ENCODE measurements around the gene RGS7BP.
A peak's percentile ranks its signal among the peaks of the same experiment; 100 is the strongest.

RGS7BP gene

DNA sequence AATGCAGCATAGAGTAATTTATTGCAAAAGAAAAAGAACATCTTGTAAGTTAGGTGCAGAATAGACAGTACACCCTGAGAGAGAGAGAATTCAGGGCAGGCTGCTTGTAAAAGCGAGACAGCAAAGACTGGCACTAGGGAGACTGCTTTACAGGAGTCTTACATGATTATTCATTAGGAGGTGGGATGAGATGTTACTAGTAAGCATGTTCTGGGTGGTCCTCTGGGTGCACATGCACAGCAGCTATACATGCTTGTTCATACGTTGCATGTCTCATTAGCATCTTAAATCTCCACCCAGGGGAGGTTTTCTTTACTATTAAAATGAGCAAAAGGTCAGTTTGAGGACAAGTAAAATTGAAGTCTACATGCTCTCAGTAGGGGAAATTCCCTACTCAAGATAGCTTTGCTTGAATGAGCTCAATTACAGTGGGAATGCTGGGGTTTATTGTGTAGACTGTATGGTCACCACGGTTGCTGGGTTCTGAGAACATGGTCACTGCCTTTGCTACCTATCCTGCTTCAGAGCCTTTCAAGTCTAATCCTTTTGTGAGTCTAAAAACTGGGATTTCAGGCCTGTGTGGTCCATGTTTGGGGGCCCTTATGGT, 60.6 kb downstream of the RGS7BP start:
- no peak for DNase-seq

DNA sequence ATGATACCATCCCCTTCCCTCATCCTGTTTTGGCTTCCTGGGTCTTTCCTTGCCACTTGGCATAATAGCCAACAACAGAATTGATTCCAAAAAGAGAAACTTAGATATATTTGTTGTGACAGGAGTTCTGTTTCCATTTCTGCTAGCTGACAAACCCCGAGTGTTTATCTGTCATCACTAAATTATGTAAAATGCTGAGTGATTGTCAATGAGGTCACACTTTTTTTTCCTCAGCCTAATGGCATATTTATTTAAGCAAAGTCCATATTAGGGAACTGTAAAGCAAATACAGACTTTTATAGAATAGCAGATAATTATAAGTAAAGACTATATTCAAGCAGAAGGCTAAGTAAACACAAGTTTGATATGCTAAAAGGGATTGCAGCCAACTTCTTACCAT, 64.0 kb downstream of the RGS7BP start:
- DNase-seq = no peak

GRCh38 chr5:64570395-64570996, 64.7 kb downstream of the RGS7BP start:
- DNase-seq = no peak

- DNase-seq = no peak
Observed at GRCh38 chr5:64575561-64575960, 69.7 kb downstream of the RGS7BP start.

DNA sequence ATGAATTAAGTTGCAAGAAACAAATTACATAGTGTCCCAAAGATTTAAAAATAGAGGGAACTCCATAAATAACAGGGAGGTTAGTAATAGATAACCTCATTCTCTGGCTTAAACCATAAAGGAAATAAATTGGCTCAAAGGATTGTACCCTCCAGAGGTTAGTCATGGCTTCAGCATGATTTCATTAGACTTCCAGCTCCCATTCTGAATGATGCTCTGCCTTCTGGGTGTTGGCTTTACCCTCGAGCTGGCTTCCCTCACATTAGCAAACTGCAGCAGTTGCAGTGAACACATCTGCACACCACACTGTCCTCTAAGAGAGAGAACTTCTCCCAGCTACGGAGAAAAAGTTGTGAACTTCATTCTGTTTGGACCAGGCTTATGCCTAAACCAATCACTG, 70.4 kb downstream of the RGS7BP start:
- DNase-seq = no peak

GRCh38 chr5:64585646-64586045, 79.8 kb downstream of the RGS7BP start:
- DNase-seq = no peak

DNA sequence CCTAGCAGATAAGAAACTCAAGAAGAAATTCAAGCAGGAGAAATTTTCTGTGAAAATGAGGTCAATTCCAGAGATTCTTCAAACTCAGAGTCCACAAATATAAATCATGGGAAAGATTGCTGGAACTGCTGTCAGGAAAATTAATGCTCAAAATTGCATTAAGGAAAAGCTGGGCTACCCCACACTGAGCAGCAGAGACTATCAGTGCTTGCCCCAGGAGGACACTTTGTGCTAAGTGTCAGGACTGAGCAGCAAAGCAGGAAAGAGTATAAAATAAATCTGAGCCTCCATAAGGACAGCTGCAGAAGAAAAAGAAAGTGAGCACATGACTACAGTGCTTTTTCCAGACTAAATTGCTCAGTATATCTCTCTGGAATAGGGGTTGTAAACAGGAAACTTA, 81.6 kb downstream of the RGS7BP start:
- no peak for DNase-seq

- DNase-seq = no peak
Observed at GRCh38 chr5:64592730-64593341, 87.0 kb downstream of the RGS7BP start.

- no peak for DNase-seq
Observed at GRCh38 chr5:64594025-64594424, 88.2 kb downstream of the RGS7BP start.

DNA sequence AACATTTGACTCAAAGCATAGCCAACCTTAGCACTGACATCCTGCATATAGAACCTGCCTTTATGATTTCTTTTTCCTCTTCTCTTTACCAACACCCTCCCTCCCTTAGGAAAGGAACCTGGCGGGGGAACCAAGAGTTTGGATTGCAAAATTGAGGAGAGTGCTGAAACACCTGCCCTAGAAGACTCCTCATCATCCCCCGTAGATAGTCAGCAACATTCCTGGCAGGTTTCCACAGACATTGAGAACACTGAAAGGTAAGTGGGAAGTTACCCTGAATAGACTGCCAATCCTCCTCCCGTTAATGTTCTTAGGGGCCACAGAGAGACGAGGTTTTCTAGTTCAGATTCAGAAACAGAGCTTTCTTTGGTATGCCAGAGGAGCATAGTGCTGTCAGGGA, 88.8 kb downstream of the RGS7BP start:
- DNase-seq = no peak

- DNase-seq = no peak
Observed at GRCh38 chr5:64595031-64595855, 89.4 kb downstream of the RGS7BP start.

DNA sequence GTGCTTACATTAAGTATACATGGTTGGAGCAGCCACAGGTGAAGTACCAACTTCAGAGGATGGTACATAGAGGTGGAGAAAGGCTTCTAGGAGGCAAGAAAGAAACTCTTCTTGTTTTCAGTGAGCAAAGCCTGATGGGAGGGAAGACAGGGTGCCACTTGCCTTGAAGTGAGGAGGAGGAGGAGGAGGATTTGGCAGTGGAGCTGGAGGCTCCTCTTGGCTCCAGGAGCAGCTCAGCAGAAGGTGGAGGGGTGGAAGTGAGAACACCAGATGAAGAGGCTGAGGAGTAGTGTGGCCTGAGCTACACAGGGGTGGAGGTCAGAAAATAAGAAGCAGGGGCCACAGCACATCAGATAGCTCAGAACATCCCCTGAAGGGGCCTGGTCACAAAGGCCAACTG, 93.4 kb downstream of the RGS7BP start:
- DNase-seq = no peak

DNA sequence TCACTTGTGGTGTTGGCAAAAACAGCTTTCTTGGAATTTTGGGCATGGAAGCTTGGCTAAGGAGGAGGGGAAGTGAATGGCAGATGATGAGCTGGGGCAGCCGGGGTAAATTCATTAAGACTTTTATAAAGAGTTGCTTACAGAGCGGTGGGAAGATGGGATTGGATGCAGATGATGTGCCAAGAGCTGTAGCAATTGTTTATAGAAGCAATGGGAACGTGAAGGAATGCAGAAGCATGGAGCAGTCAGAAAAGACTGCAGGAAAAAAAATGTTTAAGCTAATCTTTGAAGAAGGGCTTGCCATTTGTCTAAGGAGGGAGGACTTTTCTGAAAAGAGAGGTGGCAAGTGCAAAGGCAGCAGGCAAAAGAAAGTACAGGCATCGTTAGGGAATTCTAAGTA, 97.9 kb downstream of the RGS7BP start:
- no peak for DNase-seq

DNA sequence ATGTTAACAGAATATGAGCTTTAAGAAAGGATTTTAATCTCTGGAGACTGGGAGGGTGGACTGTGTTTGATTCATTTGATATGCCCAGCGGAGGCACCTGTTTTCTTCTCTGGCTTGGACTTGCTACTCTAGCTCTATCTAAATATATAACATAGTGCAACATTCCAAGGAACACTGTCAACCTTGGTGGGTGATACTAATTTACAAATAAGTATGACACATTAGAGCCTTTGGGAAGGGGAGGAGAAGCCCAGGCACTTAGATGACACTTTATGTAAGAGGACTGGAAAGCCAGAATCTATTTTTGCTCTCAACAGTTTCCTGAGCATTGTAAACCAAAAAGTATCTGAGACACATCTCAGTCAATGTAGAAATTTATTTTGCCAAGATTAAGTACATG, 101.1 kb downstream of the RGS7BP start:
- DNase-seq = no peak

DNA sequence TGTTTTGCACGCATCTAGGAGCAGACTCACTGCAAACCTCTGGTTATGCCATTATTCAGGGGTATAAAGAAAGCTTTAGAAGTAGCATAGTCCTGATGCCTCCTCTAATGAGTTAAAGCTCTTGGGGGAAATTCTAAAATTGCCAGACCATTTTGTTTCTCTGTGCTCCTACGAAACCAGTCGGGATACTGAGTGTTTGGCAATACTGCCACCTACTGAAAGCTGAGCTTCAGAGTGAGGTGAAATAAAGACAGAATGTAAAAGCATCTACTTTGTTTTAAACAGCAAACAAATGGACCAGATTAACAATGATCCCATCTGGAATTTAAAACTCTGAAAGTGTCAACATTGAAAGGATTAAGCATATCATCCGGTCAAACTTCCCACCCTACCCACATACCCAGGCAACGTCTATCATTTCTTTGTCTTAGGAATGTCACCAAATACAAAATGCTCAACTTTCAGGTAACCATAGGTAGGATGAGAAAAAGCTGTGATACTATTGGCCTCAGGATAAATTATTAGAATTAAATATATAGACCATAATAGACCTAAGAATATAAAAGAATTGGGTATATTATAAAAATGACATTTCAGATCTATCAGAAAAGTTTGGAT, 106.6 kb downstream of the RGS7BP start:
- peak; percentile 61 for DNase-seq

DNA sequence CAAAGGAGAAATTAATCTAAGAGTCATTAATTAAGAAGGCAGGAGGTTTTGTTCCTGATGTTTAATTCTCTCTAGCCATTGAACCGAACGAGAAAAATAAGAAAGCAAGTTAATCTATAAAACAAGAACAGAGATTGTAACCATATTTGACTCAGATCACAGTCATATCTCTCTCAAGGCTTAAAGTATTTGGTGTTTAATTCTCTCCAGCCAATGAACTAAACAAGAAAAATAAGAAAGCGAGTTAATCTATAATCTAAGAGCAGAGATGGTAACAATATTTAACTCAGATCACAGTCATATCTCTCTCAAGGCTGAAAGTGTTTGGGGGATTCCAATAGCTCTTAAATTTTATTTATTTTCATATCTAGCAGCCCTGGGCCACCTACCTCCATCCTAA, 110.1 kb downstream of the RGS7BP start:
- DNase-seq = no peak

- no peak for DNase-seq
Observed at GRCh38 chr5:64619609-64620008, 113.8 kb downstream of the RGS7BP start.

GRCh38 chr5:64622991-64623390, 117.2 kb downstream of the RGS7BP start:
- no peak for DNase-seq

GRCh38 chr5:64625678-64626077, 119.9 kb downstream of the RGS7BP start:
- DNase-seq = no peak

GRCh38 chr5:64628901-64629300, 123.1 kb downstream of the RGS7BP start:
- no peak for DNase-seq

- DNase-seq = no peak
Observed at GRCh38 chr5:64629841-64630240, 124.0 kb downstream of the RGS7BP start.

DNA sequence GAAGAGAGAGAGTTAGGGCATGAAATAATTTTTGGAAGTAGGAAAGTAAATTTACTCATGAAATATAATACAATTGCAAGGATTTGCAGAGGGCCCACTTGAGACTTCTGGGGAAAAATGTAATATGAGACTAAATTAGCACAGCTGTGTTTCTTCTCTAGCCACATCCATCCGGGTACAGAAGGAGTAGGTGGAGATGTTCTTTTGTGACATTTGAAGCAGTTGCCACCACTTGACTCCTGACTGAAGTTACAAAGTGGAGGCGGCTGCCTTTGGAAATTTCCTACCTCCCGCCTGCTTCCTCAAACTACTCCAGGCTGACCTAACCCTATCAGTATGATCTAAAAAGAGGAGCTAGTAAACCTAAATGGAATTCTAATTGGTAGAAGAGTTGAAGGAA, 126.4 kb downstream of the RGS7BP start:
- DNase-seq = peak; percentile 82

- peak; percentile 7 for DNase-seq
Observed at GRCh38 chr5:64634997-64635686, 129.3 kb downstream of the RGS7BP start.
